ENCODE data around the gene NTRK3.

DNA sequence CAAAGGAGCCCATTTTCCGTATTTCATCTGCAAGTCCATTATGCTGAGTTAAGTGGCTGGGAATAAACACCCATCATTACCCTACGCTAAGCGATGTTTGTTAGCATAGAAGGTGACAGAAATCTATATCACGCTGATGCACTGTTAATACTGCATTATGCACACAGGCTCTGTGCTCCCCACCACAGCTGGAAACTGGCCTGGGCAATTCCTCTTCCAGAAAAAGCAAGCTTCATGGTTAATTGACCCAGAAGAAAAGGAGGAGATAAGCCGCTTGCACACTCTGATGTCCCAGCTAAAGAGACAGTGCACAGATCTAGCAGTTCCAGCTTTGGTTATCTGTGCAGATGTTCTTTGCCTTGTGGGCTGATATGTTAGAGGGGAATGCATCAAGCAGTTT, 232.6 kb downstream of the NTRK3 start:
- no peak for TF ChIP-seq POLR2A (IDR thresholded peaks at IDR 0.05)
- TF ChIP-seq, protein P1, sequence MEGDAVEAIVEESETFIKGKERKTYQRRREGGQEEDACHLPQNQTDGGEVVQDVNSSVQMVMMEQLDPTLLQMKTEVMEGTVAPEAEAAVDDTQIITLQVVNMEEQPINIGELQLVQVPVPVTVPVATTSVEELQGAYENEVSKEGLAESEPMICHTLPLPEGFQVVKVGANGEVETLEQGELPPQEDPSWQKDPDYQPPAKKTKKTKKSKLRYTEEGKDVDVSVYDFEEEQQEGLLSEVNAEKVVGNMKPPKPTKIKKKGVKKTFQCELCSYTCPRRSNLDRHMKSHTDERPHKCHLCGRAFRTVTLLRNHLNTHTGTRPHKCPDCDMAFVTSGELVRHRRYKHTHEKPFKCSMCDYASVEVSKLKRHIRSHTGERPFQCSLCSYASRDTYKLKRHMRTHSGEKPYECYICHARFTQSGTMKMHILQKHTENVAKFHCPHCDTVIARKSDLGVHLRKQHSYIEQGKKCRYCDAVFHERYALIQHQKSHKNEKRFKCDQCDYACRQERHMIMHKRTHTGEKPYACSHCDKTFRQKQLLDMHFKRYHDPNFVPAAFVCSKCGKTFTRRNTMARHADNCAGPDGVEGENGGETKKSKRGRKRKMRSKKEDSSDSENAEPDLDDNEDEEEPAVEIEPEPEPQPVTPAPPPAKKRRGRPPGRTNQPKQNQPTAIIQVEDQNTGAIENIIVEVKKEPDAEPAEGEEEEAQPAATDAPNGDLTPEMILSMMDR (IDR thresholded peaks at IDR 0.05), result no peak
- no peak for TF ChIP-seq POLR2AphosphoS5 (IDR thresholded peaks at IDR 0.05)

Measured in prostate gland (tissue), 2 donors.